Stimulated activated CD8-positive, alpha-beta memory T cell treated with anti-CD3 and anti-CD28 coated beads, Interleukin-4, amount 100 ng/mL, for 1 hour (primary cell): ENCODE data around the gene DYRK1A.

Source experiments
- DNase-seq, 2 donors: peaks; one replicate each; pipeline ENCODE4 v3.0.0-alpha.2; 2020; ENCODE audit warnings: low read depth in 2 of 2, low spot score in 1 of 2

Gene DYRK1A

GRCh38 chr21:37564341-37564923, 197.9 kb downstream of the DYRK1A start:
- peak; percentile 72 to 80 for DNase-seq

GRCh38 chr21:37564924-37565529, 198.5 kb downstream of the DYRK1A start:
- no peak for DNase-seq

GRCh38 chr21:37565530-37566223, 199.1 kb downstream of the DYRK1A start:
- DNase-seq, result no peak

- DNase-seq, result no peak
These were observed 200.4 kb downstream of the DYRK1A start for GRCh38 chr21:37566790-37567615.

GRCh38 chr21:37568415-37568814, 201.8 kb downstream of the DYRK1A start:
- no peak for DNase-seq

- no peak for DNase-seq
These were observed 202.3 kb downstream of the DYRK1A start for GRCh38 chr21:37568916-37569315.

- no peak for DNase-seq
These were observed 204.9 kb downstream of the DYRK1A start for GRCh38 chr21:37571442-37571841.

GRCh38 chr21:37574316-37574715, 207.7 kb downstream of the DYRK1A start:
- no peak for DNase-seq

GRCh38 chr21:37574751-37575150, 208.2 kb downstream of the DYRK1A start:
- DNase-seq, result no peak

- no peak for DNase-seq
These were observed 209.0 kb downstream of the DYRK1A start for GRCh38 chr21:37575580-37575979.
